GM21423 (cell line): ENCODE data around the gene SNX12.
"Not testable (repeated sequence)": the region's sequence is repeated elsewhere in the genome, so short reads cannot be mapped to it uniquely, and the experiment has no call there.

ENCODE experiments used
- ATAC-seq: cut with Tn5 transposase; IDR thresholded peaks from one replicate; pipeline ENCODE4 v1.9.1; 2021; ENCODE audit warnings: mild to moderate bottlenecking, moderate library complexity; ENCODE audit not compliant: unreplicated experiment

The SNX12 gene

DNA sequence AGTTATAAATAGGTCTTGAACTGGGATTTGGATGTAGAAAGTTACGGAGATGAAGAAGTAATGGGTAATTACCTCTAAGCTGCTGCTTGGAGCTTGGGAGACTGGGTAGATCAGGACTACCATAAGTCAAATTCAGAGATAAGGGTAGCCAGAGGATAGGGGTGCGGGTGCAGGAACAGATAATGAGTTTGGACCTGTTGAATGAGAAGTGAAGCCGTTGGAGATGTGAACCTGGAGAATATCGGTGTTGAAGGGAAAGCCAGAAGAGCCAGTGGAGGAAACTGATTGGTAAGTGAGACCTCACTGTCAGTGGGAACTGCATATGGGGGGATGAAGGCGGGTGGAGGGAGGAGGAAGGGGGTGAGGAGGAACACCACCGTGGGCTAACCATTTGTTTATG, 26.9 kb upstream of the SNX12 start:
- ATAC-seq, result no peak

GRCh38 chrX:71091263-71091662, 23.1 kb upstream of the SNX12 start:
- no peak for ATAC-seq

DNA sequence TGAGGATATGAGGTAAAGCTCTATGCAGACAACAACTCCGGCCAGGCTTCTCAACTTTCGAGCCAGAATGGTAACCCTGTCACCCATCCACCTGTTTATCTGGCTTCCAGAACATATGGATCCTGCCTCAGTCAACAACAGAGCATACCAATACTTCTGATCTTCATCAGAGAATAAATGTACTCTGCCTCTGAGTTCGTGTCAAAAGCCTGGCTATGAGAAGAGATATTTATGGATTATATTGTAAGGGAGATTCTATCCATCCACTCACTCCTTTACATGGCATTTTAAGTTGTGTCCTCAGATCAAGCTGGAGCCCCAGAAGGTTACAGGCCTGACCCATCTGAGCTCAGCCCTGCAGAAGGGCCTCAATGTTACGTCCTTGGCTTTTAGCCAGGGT, 17.8 kb upstream of the SNX12 start:
- no peak for ATAC-seq

GRCh38 chrX:71082822-71083221, 14.7 kb upstream of the SNX12 start:
- ATAC-seq, result no peak

GRCh38 chrX:71082124-71082647, 14.1 kb upstream of the SNX12 start:
- ATAC-seq, result no peak

- ATAC-seq, result no peak
Measured at GRCh38 chrX:71081330-71082123, 13.4 kb upstream of the SNX12 start.

GRCh38 chrX:71070531-71070930, 2.4 kb upstream of the SNX12 start:
- no peak for ATAC-seq

DNA sequence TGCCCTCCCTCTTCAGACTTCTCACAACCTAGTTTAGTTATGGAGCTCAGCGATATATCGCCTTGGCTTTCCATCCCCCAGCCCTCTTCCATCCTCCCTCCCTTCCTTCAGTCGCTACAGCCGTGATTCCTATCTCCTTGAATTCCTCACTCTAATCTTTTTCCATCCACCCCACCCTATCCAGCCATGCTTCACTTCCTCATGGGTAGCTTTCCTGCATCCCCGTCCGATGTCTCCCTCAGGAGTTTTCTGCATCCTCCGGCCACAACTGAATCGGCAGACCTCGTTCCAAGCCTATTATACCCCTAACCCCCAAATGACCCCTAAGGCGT, 456 bp downstream of the SNX12 start:
- ATAC-seq, result peak; percentile 3

GRCh38 chrX:71067089-71067488, 1.0 kb downstream of the SNX12 start:
- ATAC-seq, result no peak

GRCh38 chrX:71060127-71060526, 8.0 kb downstream of the SNX12 start:
- no peak for ATAC-seq

DNA sequence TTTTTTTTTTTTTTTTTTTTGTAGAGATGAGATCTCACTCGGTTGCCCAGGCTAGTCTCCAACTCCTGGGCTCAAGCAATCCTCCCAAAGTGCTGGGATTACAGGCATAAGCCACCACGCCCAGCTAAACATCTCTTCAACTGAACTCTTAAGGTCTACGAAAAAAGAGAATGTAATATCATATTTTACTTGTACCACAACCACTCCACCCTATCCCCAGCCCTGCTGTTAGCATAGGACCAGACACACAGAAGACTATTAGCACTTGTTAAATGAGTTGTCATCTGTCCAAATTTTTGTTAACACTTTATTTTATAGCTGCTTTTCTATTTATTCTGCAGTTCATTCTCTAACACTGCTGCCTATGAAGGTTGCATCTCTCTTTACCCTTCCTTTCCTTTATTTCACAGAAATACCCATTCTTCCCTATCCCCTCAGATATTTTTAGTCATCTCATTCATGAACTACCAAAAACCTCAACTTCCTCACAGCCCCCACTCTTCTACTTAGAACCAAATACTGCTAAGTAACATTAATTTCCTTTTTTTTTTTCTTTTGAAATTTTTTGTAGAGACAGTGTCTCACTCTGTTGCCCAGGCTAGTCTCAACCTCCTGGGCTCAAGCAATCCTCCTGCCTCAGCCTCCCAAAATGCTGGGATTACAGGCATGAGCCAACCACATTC, 10.1 kb downstream of the SNX12 start:
- ATAC-seq, result no peak

DNA sequence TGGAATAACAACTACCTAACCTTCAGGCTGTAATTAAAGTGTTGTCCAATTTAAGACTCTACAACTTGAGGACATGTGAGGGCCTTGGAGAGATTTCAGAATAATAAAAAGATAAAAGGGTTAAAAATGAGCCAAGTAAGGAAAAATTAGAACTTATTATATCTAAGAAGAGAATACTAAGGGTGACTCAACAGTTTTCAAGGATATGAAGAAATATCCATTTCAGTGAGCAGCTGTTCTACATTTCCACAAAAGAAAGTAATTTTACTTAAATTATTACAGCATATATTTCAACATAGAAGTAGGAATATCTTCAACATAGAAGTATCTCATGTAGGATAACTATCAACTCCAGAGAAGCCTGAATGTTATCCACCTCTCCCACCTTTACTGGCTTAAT, 11.3 kb downstream of the SNX12 start:
- no peak for ATAC-seq

DNA sequence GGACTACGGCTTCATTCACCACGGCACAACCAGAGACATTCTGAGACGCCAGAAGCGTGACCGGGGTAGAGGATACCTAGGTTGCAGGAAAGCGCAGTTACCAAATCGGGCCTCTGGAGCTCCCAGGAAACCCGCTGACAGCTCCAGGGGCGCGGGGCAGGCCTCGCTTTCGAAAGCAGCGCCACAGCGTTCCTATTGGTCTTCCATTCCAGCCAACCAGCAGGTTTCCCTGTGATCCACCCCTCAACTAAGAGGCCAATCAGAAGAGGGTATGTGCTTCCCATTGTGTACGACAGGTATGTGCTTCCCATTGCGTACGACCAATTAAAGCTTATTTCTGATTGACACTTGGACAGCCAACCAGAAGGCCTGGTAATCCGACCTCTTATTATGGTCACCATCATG, 14.9 kb downstream of the SNX12 start:
- peak; percentile 90 for ATAC-seq

DNA sequence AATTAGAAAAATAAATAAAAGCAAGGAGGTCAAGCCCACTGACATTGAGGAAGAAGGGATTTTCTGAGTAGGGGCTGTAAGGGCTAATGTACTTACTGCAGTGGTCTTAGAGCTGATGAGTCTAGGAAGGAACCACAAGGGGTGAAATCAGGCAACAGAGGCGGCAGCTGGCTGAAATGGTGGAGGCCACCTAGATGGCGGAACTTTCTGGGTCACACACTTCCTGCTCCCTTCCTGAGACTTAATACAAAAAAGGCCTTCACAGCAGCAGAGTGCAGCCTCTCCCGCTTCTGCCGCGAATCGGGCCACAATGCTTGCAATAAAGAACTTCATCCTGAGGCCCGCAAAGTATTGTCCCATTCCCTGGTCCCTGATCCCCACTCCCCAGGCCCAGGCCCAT, 15.4 kb downstream of the SNX12 start:
- ATAC-seq, result peak; percentile 26

- ATAC-seq, result not testable (repeated sequence)
Measured at GRCh38 chrX:71047891-71048290, 20.2 kb downstream of the SNX12 start.

DNA sequence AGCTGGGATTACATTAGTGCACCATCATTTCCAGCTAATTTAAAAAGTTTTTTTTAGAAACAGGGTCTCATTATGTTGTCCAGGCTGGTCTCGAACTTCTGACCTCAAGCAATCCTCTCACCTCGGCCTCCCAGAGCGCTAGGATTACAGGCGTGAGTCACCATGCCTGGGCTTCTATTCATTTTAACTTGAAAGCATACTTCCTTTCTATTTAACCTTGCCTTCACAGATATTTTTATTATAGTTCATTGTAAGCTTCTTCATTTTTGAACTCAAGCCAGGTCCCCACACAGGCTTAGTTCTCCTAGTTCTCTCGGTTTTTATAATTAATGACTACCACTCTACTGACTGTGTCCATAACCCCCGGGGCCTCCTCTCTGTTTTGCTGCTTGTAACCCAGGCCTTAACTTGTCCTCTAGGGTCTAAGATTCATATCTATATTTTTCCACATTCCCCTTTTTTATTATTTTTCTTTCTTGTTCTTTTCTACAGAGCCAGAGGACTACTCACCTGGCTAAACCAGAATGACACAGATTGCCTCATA, 50.7 kb downstream of the SNX12 start:
- no peak for ATAC-seq
